Measurements from ENCODE around the gene TRAPPC3. TPM values are rescaled to one million over a fixed set of nuclear protein-coding genes. Genes with fewer than 3 reads are reported as not detected.

The TRAPPC3 gene
- total and polyA plus RNA-seq, 9 of the 15 experiments (the other 6 are each of a cell fraction or from before 2014, with no cell fraction given), result 20.6 to 141 (median 112) TPM

- peak; percentile 48; the same call in 1 of the 2 replicates for TF ChIP-seq MYBL2 (IDR thresholded peaks at IDR 0.05; ENCODE audit: low read depth)
- TF ChIP-seq MYBL2 (CRISPR knock-in tag; IDR thresholded peaks at IDR 0.05; ENCODE audit: borderline replicate concordance), result no peak
- TF ChIP-seq BMI1 (IDR thresholded peaks at IDR 0.05; ENCODE audit: low read length), result no peak
- TF ChIP-seq ZNF41 (CRISPR knock-in tag; conservative IDR thresholded peaks at IDR 0.05), result no peak
- peak; percentile 89 for TF ChIP-seq THRB (CRISPR knock-in tag; conservative IDR thresholded peaks at IDR 0.05)
- no peak for TF ChIP-seq NR0B1 (IDR thresholded peaks at IDR 0.05; ENCODE audit: partially characterized antibody)
- TF ChIP-seq SMARCA4 (IDR thresholded peaks at IDR 0.05), result no peak
- TF ChIP-seq ZNF277 (CRISPR knock-in tag; IDR thresholded peaks at IDR 0.05; ENCODE audit: borderline replicate concordance), result no peak
Observed at GRCh38 chr1:36161641-36162531, 12.6 kb upstream of the TRAPPC3 start (continued).

Data from K562 (cell line).